Stimulated activated CD8-positive, alpha-beta memory T cell treated with anti-CD3 and anti-CD28 coated beads, Interleukin-15, amount 100 ng/mL, for 24 hours (primary cell): ENCODE data around the gene DIS3L2.

Experiments
- DNase-seq: peaks from one replicate; pipeline ENCODE4 v3.0.0-alpha.2; 2020; ENCODE audit warnings: low read depth

DIS3L2 gene, protein sequence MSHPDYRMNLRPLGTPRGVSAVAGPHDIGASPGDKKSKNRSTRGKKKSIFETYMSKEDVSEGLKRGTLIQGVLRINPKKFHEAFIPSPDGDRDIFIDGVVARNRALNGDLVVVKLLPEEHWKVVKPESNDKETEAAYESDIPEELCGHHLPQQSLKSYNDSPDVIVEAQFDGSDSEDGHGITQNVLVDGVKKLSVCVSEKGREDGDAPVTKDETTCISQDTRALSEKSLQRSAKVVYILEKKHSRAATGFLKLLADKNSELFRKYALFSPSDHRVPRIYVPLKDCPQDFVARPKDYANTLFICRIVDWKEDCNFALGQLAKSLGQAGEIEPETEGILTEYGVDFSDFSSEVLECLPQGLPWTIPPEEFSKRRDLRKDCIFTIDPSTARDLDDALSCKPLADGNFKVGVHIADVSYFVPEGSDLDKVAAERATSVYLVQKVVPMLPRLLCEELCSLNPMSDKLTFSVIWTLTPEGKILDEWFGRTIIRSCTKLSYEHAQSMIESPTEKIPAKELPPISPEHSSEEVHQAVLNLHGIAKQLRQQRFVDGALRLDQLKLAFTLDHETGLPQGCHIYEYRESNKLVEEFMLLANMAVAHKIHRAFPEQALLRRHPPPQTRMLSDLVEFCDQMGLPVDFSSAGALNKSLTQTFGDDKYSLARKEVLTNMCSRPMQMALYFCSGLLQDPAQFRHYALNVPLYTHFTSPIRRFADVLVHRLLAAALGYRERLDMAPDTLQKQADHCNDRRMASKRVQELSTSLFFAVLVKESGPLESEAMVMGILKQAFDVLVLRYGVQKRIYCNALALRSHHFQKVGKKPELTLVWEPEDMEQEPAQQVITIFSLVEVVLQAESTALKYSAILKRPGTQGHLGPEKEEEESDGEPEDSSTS

GRCh38 chr2:231961349-231962166 lies at the start of gene DIS3L2:
DIS3L2 (plus strand) TSS chr2:231961713; CDS start chr2:232014928, 53,215 bp downstream.
- peak; percentile 52 for DNase-seq

DNA sequence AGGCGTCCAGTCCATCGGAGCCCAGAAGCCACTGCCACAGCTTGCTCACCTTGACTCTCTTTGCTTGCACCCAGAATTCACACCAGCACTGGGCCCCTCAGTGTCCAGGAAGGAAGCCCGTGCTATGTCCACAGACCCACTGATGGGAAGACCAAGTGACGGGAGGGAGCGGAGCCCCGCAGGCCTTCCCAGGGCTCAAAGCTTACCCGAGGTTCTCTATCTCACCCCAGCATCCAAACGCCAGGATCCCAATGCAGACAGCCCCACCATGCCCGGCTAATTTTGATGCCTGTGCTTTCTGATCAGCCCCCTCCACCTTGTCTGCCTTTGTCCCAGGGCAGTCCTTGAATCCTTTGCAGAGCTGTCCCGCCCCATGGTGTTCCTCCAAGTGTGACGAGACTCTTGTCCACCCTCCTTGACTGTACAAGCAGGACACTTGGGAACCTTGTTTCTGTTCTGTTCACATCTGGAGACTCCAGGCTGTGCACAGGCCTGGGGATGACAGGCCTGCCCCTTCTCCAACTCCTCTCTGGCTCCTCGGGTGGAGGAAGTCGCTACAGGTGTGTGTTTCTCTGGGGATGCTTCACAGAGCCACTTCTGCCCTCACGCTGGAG lies 47.3 kb upstream of the DIS3L2 start:
- no peak for DNase-seq

- no peak for DNase-seq
Measured at GRCh38 chr2:231917280-231918066, 44.0 kb upstream of the DIS3L2 start.

DNA sequence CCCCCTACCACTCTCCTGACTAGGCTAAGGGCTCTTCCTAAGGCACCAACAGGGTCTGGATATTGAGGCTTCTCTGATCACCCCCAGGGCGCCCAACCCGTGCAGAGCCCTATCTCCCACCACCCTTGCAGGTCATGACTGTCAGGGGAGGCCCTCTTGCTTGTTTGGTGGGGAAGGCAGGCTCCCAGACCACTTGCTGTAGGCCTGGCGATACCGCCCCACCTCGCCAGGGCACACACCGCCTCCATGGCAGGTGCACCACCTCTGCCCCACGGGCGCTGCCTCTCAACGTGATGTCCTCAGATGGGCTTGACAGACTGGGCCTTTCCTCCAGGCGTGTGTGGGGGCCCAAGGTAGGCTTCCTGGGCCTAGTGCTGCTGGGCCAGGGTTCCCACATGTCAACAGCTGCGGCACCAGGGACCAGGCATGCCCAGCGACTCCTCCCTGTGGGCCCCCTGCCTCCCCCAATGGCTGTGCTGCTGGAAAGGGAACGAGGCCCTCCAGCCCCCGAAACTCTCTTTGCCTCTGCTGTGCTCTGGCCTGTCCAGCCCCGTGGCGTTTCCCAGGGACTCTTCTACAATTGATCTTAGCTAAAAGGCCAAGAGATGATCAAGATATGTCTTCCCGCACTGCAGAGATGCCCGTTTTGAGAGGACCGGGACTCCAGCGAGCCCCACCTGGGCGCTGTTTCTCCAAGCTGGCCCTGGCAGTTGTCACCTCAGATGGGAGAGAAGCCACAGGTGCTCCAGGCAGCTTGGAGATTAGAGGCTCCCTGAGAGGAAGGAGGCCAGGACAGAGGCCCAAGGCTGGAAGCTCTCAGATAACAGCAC lies 42.8 kb upstream of the DIS3L2 start:
- DNase-seq = no peak

- no peak for DNase-seq
Measured at GRCh38 chr2:231919341-231920035, 42.0 kb upstream of the DIS3L2 start.

DNA sequence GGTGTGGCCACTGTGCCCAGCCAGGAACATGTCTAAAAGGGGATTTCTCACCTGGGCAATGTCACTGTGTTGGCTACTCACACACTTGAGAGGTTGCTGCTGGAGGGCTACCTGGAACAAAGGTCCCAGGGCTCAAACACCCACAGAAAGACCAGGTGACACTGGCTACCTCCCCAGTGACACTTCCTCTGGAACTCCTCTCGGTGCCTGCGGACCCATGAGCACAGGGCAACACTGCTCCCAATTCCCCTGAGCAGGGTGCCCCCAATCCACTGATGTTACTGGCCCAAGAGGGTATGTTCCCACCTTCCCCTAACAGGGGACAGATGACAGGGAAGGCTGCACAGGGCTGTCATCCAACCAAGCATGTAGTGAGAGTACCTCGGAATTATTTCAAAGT lies 41.1 kb upstream of the DIS3L2 start:
- DNase-seq = no peak

GRCh38 chr2:231920795-231921194 lies 40.7 kb upstream of the DIS3L2 start:
- DNase-seq = no peak

DNA sequence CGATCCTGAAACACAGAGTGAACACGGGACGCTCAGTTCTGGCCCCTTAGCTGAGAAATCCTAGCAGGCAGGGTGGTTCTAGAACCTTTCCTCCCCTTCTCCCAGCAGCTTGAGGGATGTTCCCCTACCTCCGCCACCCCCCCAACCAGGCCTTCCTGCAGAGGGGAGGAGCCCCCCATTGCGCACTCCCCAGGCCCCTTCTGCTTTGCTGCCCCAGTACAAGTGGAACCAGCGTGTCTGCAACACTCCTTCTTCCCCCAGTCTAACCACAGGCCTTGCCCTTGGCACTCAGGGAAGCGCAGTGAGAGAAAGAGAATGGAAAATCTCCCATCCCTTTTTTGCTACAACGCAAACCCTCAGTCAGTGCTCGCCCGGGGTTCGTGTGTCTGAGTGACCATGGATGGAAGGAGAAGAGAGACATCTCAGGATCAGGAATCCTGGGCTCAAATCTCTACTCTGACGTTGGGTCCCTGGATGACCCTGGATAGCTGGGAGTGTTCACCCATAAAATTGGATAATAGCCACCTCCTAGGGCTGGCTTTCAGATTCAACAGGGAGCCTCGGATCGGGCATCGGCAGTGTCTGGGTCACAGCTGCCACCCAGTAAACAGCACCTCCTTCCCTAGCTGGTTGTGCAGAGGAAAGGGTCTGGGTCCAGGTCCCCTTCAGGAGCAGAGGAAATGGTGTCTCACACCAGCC lies 39.1 kb upstream of the DIS3L2 start:
- DNase-seq = no peak

DNA sequence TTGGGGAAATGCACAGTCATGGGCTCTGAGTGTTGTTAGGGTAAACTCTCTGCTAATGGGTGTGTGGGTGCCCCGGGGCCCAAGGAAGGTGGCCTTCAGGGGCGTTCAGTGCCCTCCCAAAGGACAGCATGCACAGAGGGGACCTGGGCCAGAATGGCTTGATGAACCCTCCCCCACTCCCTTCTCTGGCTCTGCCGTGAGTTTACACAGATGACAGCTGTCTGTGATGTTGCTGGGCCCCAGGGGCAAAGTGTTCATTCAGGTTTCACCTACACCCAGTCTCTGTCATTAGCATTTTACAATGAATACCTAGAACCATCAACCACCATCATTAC lies 38.5 kb upstream of the DIS3L2 start:
- DNase-seq = no peak

DNA sequence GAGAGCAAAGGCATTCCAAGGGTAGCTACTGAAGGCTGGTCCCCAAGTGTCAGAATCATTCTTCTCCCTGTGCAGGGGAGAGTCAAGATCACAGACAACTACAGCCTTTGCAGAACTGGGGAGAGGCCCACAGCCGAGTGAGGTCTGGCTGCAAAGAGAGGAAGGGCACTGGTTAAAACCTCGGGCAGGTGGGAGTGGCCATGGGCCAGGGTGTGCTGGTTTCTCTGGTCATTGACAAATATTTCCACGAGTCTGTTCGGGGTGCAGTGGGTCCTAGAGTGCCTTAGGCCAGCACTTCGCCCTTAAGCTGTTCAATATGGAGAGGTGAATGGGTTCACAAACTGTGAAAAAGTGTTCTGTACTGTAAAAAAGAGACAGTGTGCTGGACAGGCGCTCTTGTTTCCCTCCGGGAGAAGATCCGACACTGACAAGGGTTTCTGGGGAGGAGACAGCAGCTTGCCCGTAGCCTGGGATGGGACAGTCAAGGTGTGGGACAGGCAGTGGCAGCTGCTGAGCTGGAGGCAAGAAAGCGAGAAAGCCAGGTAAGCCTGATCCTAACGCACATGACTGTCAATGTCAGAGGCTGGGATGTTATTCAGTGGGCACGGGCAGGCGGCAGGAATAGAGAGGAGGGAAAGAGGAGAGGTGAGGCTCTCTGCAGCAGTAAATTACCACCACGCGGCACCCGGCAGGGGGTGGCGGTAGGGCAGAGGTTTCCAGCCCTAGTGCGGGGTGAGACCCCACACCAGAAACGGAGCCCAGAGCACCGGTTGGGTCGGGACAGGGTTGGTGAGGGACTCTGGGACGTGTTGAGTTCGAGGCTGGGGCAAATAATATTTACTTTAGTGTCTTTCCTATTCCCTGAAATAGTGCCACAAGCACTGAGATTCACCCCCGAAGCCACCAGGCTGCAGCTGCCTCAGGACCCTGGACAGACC lies 37.3 kb upstream of the DIS3L2 start:
- DNase-seq = no peak

DNA sequence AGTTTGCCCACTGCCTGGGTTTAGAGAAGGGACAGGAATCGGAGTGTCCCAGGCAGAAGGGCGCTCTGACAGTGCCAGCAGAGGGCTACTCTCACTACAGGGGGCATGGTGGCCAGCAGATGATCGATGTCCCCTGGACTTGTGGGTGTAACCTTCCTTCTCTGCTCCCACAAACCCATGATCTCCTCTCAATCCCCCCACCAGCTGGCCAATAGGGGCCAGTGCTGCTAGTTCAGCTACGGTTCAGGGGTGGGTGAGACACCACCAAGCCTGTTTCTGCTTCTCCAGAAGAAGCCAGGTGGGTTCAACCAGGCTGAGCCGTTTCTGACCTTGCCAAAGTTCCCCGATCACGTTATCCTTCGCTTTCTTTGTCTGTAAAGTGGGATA lies 36.6 kb upstream of the DIS3L2 start:
- DNase-seq = no peak

DNA sequence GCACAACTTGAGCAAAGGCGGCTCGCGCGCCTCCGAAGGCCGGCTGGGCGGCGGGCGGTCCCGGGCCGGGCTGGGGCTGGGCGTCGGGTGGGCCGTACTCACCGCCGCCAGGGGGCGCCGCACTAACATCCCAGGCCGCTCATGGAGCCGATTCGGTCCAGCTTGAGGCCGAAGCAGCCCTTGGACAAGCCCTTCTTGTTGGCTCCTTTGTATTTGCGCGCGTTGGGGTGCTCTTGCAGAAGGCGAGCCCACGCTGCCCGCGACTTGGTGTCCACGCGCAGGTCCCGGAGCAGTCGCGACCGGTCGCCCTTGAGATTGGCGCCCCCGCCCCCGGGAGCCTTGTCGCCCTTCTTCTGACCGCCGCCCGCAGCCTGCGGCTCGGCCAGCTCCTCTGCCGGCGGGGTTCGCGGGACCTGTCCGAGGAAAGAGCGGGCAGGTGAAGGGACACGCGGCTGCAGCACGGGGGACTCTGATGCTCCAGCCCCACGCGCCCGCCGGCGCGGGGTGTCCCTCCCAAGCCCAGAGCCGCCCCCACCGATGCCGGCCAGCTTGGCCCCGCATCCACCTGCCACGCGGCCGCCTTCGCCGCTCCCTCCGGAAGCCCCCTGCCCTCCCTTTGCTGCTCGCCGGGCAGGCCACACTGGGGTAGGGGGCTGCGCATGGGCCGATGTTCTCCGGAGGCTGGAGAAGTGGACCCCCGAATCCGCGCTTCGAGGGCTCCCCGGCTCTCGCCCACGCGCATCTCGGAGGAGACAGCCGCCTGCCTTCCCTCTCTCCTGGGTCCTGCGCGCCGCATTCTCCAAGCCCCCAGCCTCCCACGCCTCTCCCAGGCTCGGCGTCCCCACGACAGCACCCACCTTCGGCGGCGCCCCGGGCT lies 36.0 kb upstream of the DIS3L2 start:
- peak; percentile 57 for DNase-seq

DNA sequence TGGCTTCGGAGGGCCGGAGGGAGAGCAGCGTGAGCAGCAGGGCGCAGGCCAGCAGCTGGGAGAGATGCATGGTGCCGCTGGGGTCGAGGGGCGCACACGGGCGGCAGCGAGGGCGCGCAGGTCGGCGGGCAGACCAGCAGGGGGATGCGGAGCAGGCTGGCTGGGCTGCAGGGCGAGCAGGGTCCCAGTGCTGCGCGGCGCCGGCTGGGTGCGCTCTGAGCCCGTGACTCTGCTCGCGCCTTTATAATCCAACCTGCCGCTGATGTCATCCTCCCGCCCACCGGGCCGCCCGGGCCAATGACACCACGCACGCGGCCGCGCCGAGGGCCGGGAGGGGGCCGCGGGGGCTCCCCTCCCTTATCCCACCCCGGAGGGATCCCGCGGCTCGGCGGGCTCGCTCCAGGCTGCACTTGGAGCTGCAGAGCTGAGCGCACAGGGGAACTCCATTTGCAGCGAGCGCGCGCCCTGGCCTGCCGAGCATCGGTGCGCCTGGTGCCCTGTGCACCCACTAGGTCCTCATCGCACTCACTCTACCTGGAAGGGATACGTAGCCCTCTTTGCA lies 35.3 kb upstream of the DIS3L2 start, which contains the start of gene NPPC:
Gene NPPC (minus strand): TSS at position 217 of the 562 bp plus-strand sequence. CDS start 147 bp downstream, at position 70.
- peak; percentile 40 for DNase-seq

DNA sequence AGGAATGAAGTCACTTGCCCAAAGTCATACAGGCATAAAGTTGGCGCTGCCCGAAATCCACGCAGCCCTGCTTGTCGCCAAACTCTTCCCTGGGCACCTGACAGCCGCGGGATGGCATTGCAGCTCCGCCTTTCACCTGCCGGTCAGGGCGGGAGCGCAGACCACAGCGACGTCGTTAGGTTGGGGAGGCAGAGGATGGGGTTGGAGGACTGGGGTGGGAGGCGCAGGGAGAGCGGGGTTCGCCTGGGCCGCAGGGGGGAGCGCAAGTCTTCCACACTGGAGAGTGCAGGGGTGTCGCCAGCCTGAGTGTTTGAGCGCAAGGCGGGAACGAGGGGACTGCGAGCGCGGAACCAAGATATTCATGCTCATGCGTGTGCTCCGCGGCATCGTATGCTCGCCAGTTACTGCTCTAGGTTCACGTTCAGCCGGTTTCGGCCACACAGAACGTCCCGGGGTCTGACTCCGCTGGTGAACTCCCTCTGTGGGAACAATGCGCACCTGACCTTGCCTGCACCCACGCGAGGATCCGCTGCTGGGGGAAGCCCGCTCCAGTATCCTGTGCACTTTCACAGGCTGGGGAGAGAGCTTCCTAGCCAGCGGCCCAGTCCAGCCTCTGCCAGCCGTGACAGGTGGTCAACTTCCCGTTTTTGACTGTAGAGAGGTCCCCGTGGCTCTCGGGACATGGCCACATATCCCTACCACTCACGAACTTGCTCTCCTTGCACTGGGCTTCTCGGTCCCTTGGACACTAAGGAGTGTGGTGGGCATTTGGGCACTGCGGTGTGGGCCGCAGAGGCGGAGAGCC lies 34.5 kb upstream of the DIS3L2 start:
- DNase-seq = no peak

- DNase-seq = no peak
Measured at GRCh38 chr2:231927566-231927890, 34.0 kb upstream of the DIS3L2 start.

GRCh38 chr2:231928481-231928880 lies 33.0 kb upstream of the DIS3L2 start:
- DNase-seq = no peak
